HG02763 (cell line): ENCODE results near the gene OPTN.

Experiments
- ATAC-seq: cut with Tn5 transposase; IDR thresholded peaks from one replicate; pipeline ENCODE4 v1.9.1; 2021; ENCODE audit warnings: mild to moderate bottlenecking, moderate library complexity; ENCODE audit not compliant: unreplicated experiment

The OPTN gene

GRCh38 chr10:13180788-13181187, 80.8 kb downstream of the OPTN start:
- no peak for ATAC-seq

- ATAC-seq, result no peak
Measured at GRCh38 chr10:13182424-13182823, 82.5 kb downstream of the OPTN start.

- no peak for ATAC-seq
Measured at GRCh38 chr10:13183625-13184024, 83.7 kb downstream of the OPTN start.

GRCh38 chr10:13184276-13184675, 84.3 kb downstream of the OPTN start:
- no peak for ATAC-seq

- ATAC-seq, result no peak
Measured at GRCh38 chr10:13184730-13185514, 85.0 kb downstream of the OPTN start.

- ATAC-seq, result no peak
Measured at GRCh38 chr10:13187135-13187534, 87.2 kb downstream of the OPTN start.
